Keratinocyte (primary cell): ENCODE data around the gene TNIK.

Experiments
- EZH2 ChIP-seq: IDR thresholded peaks from one replicate; pipeline ENCODE4 v1.6.1; 2012; ENCODE audit warnings: inconsistent platforms, mild to moderate bottlenecking, low read length, moderate library complexity
- TF ChIP-seq, protein P1 (sequence below), 3 experiments: IDR thresholded peaks in 1 of 3; conservative IDR thresholded peaks in 1 of 3; optimal IDR thresholded peaks in 1 of 3; 2 replicates in 2 of 3; 3 replicates in 1 of 3; pipeline versions ENCODE3 to v1.5.1; 2011; ENCODE audit warnings: low read length in 3 of 3, mild to moderate bottlenecking in 3 of 3, moderate library complexity in 2 of 3, control low read depth in 1 of 3, inconsistent platforms in 1 of 3; ENCODE audit not compliant: insufficient read depth in 2 of 3; ENCODE audit errors: extremely low read depth in 1 of 3

DNA sequence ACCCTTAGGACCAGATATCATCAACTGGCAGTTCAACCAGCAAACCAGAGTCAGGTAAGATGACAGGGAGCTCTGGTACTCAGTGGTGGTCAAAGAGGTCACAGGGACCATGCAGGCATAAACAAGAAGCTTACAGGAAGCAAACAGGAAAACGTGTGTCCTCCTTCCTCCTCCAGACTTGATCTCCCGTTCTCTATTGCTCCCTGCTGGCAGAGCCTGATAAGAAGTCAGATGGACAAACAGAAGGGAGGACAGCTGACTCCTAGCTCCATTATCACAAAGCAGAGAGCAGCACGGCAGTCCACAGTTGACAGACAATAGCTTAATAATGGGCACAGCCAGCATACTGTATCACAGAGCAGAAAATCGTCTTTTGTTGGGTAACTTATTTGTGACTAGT lies 277.2 kb downstream of the TNIK start:
- TF ChIP-seq, protein P1, sequence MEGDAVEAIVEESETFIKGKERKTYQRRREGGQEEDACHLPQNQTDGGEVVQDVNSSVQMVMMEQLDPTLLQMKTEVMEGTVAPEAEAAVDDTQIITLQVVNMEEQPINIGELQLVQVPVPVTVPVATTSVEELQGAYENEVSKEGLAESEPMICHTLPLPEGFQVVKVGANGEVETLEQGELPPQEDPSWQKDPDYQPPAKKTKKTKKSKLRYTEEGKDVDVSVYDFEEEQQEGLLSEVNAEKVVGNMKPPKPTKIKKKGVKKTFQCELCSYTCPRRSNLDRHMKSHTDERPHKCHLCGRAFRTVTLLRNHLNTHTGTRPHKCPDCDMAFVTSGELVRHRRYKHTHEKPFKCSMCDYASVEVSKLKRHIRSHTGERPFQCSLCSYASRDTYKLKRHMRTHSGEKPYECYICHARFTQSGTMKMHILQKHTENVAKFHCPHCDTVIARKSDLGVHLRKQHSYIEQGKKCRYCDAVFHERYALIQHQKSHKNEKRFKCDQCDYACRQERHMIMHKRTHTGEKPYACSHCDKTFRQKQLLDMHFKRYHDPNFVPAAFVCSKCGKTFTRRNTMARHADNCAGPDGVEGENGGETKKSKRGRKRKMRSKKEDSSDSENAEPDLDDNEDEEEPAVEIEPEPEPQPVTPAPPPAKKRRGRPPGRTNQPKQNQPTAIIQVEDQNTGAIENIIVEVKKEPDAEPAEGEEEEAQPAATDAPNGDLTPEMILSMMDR (optimal IDR thresholded peaks at IDR 0.05 in 1 of 3, IDR thresholded peaks at IDR 0.05 in 1 of 3, conservative IDR thresholded peaks at IDR 0.05 in 1 of 3; ENCODE audit: extremely low read depth in 1 of 3, insufficient read depth in 2 of 3, low read length in 3 of 3) = peak in 2 of 3 experiments; percentile 25 to 48
- no peak for TF ChIP-seq EZH2
